Right forelimb (tissue), 1 donor: ENCODE measurements around the gene BRF1.
"Not testable (repeated sequence)": the region's sequence is repeated elsewhere in the genome, so short reads cannot be mapped to it uniquely, and the experiment has no call there.

Source experiments
- DNase-seq: peaks from one replicate; pipeline ENCODE4 v3.0.0-alpha.2; 2018

The BRF1 gene

DNA sequence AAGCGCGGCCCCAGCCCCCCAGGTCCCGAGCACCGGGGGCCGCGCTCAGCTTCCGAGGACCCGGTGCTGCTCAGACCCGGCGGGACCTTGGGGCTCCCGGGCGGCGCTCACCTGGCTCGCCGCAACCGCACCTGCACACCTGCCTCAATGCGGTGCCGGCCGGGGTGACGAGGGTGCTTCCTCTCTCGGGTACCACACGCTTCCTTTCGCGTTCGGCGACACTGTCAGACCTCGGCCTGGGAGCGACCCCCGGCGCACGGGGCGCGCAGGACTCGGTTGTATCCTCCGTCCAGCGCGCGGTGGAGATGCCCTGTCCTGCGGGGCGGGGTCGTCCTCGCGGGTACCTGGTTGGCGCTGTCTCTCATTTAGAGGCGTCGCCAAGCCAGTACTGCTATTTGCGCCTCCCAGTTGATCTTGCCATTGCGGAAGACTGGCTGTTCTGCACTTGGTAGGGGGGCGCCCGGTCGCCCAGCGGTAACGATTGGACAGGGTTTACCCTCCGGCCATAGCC, 14.5 kb upstream of the BRF1 start:
- no peak for DNase-seq

DNA sequence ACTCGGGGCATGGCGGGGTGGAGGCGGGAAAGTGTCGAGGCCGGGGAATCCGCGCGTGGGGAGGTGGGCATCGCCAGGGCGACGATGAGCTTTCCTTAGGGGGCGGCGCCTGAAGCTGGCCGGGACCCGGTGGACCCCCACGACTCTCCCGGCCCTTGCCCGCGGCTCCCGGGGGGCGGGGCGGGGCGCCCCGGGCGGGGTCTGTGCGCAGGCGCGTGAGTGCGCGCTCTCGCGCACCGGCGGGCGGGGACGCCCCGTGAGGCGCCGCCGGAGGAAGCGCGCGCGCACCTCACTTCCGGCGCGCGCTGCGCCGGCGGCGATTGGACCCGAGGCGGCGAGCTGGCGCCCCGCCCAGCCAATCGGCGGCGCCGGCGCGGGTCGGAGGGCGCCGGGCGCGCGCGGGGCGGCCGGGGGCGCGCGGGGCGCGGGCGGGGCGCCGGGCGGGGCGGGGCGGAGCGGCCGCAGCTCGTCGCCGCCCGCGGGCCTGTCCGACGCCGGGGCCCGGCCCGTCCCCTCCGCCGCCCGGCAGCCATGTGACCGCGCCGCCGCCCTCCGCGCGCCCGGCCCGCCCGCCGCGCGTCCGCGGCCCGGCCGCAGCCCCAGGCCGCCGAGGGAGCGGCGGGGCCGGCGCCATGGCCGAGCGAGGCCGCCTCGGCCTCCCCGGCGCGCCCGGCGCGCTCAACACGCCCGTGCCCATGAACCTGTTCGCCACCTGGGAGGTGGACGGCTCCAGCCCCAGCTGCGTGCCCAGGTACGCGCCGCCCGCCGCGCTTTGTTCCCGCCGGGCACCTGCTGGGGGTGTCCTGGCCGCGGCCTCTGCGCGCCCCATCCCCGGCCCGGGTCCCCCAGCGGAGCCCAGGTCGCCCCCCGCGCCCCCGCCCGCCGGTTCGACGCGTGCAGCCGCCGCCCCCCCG, 13.7 kb upstream of the BRF1 start, which contains the start of gene PACS2:
Gene PACS2, plus strand, starts transcription at position 462 of the 914 bp plus-strand sequence. Its CDS starts 171 bp downstream, at position 633.
- DNase-seq = peak; percentile 86

GRCh38 chr14:105313381-105314286, 12.8 kb upstream of the BRF1 start:
- DNase-seq = peak; percentile 72

GRCh38 chr14:105312973-105313372, 12.2 kb upstream of the BRF1 start:
- no peak for DNase-seq

DNA sequence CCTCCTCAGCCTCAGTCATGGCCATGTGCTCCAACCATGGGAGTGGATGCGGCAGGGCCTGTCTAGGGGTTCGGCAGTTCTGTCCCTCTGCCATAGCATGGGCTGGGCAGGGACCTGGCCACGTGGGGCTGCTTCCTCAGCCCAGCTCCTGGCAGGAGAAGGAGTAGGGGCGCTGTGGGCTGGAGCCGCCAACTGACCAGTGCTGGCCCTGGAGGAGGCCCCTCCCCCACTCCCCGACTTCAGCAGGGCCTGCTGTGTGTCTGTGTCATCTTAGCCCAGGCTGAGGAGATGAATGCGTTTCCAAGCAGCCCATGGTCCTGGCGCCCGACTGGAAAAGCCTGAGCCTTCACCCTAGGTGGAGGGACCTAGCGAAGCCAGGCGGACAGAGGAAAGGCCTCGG, 11.0 kb upstream of the BRF1 start:
- DNase-seq = no peak

- no peak for DNase-seq
Measured at GRCh38 chr14:105309371-105309770, 8.6 kb upstream of the BRF1 start.

DNA sequence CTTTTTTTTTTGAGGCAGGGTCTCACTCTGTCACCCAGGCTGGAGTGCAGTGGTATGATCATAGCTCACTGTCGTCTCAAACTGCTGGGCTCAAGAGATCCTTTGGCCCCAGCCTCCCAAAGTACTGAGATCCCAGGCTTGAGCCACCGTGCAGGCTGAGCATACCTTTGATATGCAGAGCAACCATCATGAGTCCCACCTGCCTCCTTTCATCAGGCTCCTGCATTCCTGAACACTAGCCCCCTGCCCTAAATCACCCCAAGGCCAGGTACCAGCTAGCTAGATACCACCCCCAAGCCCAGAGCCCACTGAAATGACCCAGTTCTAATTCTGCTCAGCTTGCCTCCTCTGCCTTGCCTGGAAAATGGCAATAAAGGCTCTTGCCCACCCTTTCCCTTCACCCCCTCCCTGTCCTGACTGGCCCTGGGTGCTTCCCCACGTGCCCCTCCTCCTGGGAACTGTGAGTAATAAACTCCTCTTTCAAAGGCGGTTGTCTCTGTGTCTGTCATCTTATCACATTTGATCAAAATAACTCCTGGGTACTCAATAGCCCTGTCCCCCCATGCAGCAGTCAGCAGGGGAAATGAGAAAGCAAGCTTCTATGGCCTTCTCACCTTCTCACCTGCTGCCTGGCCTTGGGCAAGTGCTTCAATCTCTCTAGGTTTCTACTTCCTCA, 6.4 kb upstream of the BRF1 start:
- DNase-seq = no peak

DNA sequence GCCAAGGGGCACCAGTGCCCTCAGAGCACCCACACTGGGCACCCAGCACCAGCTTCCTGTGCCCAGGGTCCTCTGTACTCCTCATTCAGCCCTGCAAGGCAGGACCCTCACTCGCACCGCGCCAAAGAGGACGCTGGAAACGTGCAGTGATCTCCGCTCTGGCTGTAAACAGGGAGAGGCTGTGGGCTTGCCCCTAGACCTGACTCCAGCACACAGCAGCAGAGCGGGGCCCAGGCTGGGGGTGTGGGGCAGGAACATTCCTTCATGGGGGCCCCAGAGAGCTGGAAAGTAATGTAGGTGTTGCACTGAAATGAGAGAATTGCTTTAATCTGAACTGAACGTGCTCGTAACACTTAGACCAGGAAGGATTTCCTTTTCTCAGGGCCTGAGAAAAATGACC, 5.0 kb upstream of the BRF1 start:
- DNase-seq = no peak

DNA sequence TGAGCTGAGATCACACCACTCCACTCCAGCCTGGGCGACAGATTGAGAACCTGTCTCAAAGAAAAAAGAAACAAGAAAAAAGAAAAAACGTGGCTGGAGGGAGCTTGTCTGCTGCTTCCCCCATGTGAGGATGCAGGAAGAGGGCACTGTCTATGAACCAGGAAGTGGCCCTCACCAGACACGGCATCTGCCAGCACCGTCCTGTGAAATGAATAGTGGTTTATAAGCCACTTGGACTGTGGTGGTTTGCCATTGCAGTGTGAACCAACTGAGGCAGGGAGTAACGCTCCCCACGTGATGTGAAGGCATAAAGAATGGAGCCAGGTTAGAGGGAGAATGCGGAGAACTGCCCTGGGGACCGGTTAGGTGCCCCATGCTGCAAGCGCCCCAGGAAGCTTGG, 4.5 kb upstream of the BRF1 start:
- no peak for DNase-seq

DNA sequence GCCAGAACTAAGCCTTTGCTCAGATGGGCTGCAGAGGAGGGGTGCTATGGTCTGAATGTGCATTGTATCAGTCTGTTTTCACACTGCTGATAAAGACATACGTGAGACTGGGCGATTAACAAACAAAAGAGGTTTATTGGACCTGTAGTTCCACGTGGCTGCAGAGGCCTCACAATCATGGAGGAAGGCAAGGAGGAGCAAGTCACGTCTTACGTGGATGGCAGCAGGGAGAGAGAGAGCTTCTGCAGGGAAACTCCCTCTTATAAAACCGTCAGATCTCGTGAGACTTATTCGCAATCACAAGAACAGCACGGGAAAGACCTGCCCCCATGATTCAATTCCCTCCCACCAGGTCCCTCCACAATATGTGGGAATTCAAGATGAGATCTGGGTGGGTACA, 3.8 kb upstream of the BRF1 start:
- DNase-seq = no peak

- no peak for DNase-seq
Measured at GRCh38 chr14:105303949-105304348, 3.1 kb upstream of the BRF1 start.

DNA sequence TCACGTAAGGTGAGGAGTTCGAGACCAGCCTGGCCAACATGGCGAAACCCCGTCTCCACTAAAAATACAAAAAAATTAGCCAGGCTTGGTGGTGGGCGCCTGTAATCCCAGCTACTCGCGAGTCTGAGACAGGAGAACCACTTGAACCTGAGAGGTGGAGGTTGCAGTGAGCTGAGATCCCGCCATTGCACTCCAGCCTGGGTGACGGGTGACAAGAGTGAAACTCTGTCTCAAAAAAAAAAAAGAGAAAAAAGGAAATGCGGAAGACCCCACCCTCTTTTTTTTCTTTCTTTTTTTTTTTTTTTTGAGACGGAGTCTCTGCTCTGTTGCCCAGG, 1.1 kb upstream of the BRF1 start:
- not testable (repeated sequence) for DNase-seq

DNA sequence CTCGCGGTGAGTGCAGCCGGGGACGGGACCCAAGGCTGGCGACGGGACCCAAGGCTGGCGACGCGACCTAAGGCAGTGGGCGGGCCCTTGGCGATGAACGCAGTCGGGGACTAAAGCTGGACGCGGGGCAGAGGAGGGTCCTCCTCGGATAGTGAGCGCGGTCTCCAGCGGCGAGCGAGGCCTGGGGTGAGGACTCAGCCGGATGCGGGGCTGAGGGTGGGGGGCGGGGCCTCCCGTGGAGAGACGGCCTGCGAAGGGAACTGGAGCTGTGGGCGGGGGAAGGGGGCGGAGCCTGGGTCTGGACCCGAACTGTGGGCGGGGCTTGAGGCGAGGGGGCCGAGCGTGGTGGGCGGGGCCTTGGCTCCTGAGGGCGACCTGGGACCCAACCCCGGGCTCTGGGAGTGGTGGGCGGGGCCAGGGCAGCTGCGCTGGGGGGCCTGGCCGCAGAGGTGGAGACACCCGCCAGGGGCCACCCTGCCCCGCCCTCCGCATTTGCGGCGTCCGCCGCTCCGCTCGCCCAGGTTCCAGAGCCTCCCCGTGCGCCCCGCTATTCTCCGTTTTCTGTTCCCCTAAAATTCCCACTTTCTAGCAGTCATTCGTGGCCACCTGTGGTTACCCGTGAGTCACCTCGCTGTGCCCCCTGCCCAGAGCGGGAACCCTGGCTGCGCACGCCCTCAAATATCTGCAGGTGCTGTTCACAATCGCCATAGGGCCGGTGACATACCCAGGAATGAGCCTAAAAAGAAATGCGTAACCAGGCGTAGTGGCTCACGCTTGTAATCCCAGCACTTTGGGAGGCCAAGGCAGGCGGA, 508 bp upstream of the BRF1 start:
- DNase-seq = peak; percentile 97

DNA sequence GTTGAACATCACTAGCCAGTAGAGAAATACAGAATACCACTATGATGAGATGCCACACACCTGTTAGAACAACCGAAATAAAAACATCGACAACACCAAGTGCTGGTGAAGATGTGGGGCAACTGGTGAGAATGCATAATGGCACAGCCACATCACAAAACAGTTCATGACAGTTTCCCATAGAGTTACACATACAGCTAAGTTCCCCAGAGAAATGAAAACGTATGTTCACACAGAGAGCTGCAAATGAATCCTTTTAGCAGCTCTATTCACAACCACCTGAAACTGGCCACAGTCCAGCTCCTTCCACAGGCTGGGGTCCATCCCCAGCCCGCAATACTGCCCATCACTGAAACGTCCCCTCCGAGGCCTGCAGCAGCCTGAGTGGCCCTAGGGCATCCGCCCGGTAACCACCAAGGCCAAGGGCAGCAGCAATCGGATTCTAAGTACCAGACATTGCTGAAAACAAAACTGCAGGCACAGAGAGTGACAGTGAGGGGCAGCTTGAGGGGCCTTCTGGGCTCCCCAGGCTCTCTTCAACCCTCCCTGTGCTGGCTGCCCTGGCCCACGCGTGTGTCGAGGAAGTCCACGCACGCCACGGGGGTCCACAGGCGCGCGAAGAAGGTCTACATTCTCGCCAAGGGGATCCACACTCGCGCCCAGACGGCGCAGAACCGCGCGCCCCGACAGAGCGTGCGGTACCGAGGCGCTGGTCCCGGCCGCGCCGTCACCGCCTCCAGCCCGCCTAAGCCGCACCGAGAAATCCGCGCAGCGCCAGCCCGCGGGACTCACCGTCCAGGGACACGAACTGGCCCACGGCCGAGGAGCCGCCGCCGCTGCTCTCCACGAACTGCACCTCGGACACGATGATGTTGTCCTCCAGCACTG, 903 bp downstream of the BRF1 start:
- DNase-seq = no peak

- DNase-seq = not testable (repeated sequence)
Measured at GRCh38 chr14:105297311-105297710, 3.5 kb downstream of the BRF1 start.

GRCh38 chr14:105294142-105294597, 6.6 kb downstream of the BRF1 start:
- DNase-seq = no peak

GRCh38 chr14:105292826-105293711, 7.7 kb downstream of the BRF1 start:
- no peak for DNase-seq

DNA sequence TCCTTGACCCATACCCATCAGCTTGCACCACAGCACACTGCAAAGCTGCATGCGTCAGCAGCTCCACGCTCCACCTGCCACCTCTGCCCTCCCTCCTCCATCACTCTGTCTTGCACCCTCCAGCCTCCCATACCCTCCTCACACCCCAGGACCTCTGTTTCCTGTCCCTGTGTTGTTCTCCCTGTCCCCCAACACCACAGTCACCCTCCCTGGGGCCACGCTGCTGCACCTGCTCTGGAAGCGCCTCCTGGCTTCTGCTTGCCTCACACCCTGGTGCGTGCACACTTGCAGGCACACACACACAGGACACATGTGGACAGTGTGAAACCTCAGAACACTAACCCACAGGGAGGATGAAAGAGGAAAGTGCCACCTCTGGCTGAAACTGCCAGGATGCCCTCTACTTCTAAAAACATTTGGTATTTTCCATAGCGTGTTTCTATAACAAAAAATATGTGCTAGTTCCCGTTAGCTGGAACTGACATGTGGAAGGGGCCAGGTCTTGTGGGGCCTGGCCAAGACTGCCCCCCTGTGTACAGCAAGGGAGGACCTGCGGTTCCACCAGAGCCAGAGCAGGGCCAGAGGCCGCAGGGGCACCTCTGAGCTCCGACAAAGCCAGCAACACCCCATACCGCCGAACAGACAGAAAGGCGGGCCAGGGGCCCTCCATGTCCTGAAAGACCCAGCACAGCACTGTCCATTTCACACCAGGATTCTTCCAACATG, 10.0 kb downstream of the BRF1 start:
- no peak for DNase-seq

- not testable (repeated sequence) for DNase-seq
Measured at GRCh38 chr14:105288936-105289335, 11.9 kb downstream of the BRF1 start.
